Measurements from ENCODE around the gene UBXN6. TPM values are rescaled to one million over a fixed set of nuclear protein-coding genes. Genes with fewer than 3 reads are reported as not detected.

UBXN6 gene
- total RNA-seq, 2 donors from 2014 or later, result 31.2 to 36.9 TPM

- Histone ChIP-seq H3K9me3 (ENCODE audit: control insufficient read depth, low read length) (no peaks in the 10 kb centered on the region), H3K4me3 (ENCODE audit: low read length) (no peak overlapping the region), H3K27ac (ENCODE audit: low read depth, low read length) (no peak overlapping the region), H3K4me1 (ENCODE audit: control insufficient read depth, insufficient read depth, low read length) (no peaks in the 10 kb centered on the region), H3K36me3 (ENCODE audit: control insufficient read depth, insufficient read depth, low read length) (peaks cover 29% of the 10 kb centered on the region), H3K9ac (ENCODE audit: extremely low read depth, low read length, poor library complexity, severe bottlenecking) (no peak overlapping the region), H3K27me3 (ENCODE audit: control insufficient read depth, insufficient read depth, low read length, poor library complexity, severe bottlenecking) (no peaks in the 10 kb centered on the region)
- Mint-ChIP-seq H3K9me3 (no peaks in the 10 kb centered on the region), H3K4me1 (no peaks in the 10 kb centered on the region), H3K36me3 (ENCODE audit: low read depth) (peaks cover 43% of the 10 kb centered on the region), H3K4me3 (no peak overlapping the region), H3K27me3 (ENCODE audit: insufficient read depth) (no peaks in the 10 kb centered on the region), H3K27ac (no peak overlapping the region)
- TF ChIP-seq, protein P1, sequence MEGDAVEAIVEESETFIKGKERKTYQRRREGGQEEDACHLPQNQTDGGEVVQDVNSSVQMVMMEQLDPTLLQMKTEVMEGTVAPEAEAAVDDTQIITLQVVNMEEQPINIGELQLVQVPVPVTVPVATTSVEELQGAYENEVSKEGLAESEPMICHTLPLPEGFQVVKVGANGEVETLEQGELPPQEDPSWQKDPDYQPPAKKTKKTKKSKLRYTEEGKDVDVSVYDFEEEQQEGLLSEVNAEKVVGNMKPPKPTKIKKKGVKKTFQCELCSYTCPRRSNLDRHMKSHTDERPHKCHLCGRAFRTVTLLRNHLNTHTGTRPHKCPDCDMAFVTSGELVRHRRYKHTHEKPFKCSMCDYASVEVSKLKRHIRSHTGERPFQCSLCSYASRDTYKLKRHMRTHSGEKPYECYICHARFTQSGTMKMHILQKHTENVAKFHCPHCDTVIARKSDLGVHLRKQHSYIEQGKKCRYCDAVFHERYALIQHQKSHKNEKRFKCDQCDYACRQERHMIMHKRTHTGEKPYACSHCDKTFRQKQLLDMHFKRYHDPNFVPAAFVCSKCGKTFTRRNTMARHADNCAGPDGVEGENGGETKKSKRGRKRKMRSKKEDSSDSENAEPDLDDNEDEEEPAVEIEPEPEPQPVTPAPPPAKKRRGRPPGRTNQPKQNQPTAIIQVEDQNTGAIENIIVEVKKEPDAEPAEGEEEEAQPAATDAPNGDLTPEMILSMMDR (conservative IDR thresholded peaks at IDR 0.05), result no peak
- no peak for DNase-seq
- 95 to 97% methylated on average over 22 to 23 of the region's 23 CpGs for WGBS, 2 experiments (ENCODE audit: insufficient coverage in 1 of 2, insufficient read length in 1 of 2)
These were observed 41.7 kb upstream of the UBXN6 start for GRCh38 chr19:4499318-4499717.

DNA sequence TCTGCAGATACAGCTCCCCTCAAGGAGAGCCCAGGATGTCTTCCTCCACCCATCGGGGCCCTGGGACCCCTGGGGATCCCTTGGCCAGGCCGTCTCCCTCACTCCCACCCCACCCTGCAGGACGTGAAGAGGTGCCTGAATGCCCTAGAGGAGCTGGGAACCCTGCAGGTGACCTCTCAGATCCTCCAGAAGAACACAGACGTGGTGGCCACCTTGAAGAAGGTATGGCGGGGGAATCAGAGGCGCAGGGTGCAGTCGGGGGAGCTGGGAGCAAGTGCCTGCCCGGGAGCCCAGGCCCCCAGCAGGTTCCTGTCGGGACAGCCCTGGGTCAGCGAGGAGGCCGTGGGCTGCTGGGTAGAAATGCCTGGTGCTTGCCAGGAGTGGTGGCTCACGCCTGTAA lies 41.1 kb upstream of the UBXN6 start:
- H3K4me1 Mint-ChIP-seq, result no peaks in the 10 kb centered on the region
- TF ChIP-seq, protein P1 (conservative IDR thresholded peaks at IDR 0.05), result no peak
- no peak for DNase-seq
- Histone ChIP-seq H3K4me3 (ENCODE audit: low read length) (no peak overlapping the region), H3K9me3 (ENCODE audit: control insufficient read depth, low read length) (no peaks in the 10 kb centered on the region), H3K27ac (ENCODE audit: low read depth, low read length) (no peak overlapping the region), H3K4me1 (ENCODE audit: control insufficient read depth, insufficient read depth, low read length) (no peaks in the 10 kb centered on the region), H3K27me3 (ENCODE audit: control insufficient read depth, insufficient read depth, low read length, poor library complexity, severe bottlenecking) (no peaks in the 10 kb centered on the region), H3K36me3 (ENCODE audit: control insufficient read depth, insufficient read depth, low read length) (peaks cover 30% of the 10 kb centered on the region), H3K9ac (ENCODE audit: extremely low read depth, low read length, poor library complexity, severe bottlenecking) (no peak overlapping the region)
- peaks cover 43% of the 10 kb centered on the region for H3K36me3 Mint-ChIP-seq (ENCODE audit: low read depth)
- no peaks in the 10 kb centered on the region for H3K27me3 Mint-ChIP-seq (ENCODE audit: insufficient read depth)
- H3K9me3 Mint-ChIP-seq, result no peaks in the 10 kb centered on the region
- no peak overlapping the region for H3K4me3 Mint-ChIP-seq
- no peak overlapping the region for H3K27ac Mint-ChIP-seq
- WGBS, 2 experiments (ENCODE audit: insufficient coverage in 1 of 2, insufficient read length in 1 of 2), result 86 to 92% methylated on average over 6 to 12 of the region's 12 CpGs

- Mint-ChIP-seq H3K4me3 (no peak overlapping the region), H3K4me1 (no peaks in the 10 kb centered on the region), H3K9me3 (no peaks in the 10 kb centered on the region), H3K27ac (no peak overlapping the region), H3K27me3 (ENCODE audit: insufficient read depth) (no peaks in the 10 kb centered on the region), H3K36me3 (ENCODE audit: low read depth) (peaks cover 43% of the 10 kb centered on the region)
- H3K4me3 ChIP-seq (ENCODE audit: low read length), result no peak overlapping the region
- TF ChIP-seq, protein P1 (conservative IDR thresholded peaks at IDR 0.05), result no peak
- H3K27me3 ChIP-seq (ENCODE audit: control insufficient read depth, insufficient read depth, low read length, poor library complexity, severe bottlenecking), result no peaks in the 10 kb centered on the region
- DNase-seq, result no peak
- H3K4me1 ChIP-seq (ENCODE audit: control insufficient read depth, insufficient read depth, low read length), result no peaks in the 10 kb centered on the region
- H3K9ac ChIP-seq (ENCODE audit: extremely low read depth, low read length, poor library complexity, severe bottlenecking), result no peak overlapping the region
- H3K9me3 ChIP-seq (ENCODE audit: control insufficient read depth, low read length), result no peaks in the 10 kb centered on the region
- 92 to 93% methylated on average over 10 to 25 of the region's 25 CpGs for WGBS, 2 experiments (ENCODE audit: insufficient coverage in 1 of 2, insufficient read length in 1 of 2)
- H3K36me3 ChIP-seq (ENCODE audit: control insufficient read depth, insufficient read depth, low read length), result peaks cover 34% of the 10 kb centered on the region
- no peak overlapping the region for H3K27ac ChIP-seq (ENCODE audit: low read depth, low read length)
These were observed 40.3 kb upstream of the UBXN6 start for GRCh38 chr19:4497770-4498389.
